Measurements from ENCODE around the gene KMT2B. TPM values are rescaled to one million over a fixed set of nuclear protein-coding genes. Genes with fewer than 3 reads are reported as not detected.

Gene KMT2B
- total RNA-seq, 4 donors from 2014 or later: 7.5 to 33.7 (median 15.6) TPM

DNA sequence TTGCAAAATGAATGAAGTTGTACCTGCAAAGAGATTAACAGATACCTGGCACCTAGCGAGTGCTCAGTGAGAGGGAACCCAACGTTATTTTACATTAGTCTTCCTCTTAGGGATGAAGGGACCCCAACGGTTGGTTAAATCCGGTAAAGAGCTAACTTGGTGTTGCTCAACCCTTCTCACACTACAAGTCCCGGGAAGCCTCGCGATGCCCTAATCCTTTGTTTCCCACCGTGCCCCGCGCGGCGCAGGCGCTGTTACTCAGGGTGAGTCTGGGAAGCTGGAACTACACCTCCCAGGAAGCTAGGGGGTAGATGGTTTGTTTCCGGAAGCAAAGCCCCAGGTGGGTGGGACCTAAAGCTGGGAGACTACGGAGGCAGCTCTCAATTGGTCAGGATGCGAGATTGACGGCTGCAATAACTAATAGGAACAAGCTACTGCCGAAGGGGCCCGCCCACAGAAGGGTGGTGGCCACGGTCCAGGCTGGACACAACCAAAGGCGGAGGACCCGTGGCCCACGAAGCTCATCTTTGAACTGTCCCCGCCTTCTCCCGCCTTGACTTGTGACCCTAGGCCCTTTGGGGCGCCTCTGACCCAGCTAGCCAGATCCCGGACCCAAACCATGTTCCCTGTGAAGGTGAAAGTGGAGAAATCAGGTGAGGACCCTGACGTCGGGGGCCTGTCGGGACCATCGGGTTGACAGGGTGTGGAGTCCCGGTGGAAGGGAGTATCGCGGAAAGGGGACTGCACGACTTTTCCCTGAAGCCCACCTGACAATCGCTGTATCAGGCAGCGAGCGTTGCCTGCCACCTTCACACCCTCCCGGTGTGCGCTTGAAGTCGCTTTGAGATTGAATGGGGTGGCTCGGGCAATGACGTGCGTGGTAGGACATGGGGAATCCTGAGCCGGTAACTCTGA is 30.6 kb downstream of the KMT2B start, which contains the start of gene LIN37:
Gene LIN37 (plus strand): TSS at position 471 of the 915 bp plus-strand sequence. CDS start 149 bp downstream, at position 620.
- Histone ChIP-seq H3K4me3 (peak within 1 kb of the TSS; percentile 65 to 80 (median 72)), H3K27me3 (no peaks in the 10 kb centered on the region), H3K9me3 (no peaks in the 10 kb centered on the region), H3K36me3 (peaks cover 8 to 27% (median 10%) of the 10 kb centered on the region in 3 donors), H3K4me1 (peaks cover 20 to 55% (median 39%) of the 10 kb centered on the region in 3 donors), H3K27ac (peak within 1 kb of the TSS; percentile 81 to 89 (median 85))
- DNase-seq: peak; percentile 98
- TF ChIP-seq, protein P1, sequence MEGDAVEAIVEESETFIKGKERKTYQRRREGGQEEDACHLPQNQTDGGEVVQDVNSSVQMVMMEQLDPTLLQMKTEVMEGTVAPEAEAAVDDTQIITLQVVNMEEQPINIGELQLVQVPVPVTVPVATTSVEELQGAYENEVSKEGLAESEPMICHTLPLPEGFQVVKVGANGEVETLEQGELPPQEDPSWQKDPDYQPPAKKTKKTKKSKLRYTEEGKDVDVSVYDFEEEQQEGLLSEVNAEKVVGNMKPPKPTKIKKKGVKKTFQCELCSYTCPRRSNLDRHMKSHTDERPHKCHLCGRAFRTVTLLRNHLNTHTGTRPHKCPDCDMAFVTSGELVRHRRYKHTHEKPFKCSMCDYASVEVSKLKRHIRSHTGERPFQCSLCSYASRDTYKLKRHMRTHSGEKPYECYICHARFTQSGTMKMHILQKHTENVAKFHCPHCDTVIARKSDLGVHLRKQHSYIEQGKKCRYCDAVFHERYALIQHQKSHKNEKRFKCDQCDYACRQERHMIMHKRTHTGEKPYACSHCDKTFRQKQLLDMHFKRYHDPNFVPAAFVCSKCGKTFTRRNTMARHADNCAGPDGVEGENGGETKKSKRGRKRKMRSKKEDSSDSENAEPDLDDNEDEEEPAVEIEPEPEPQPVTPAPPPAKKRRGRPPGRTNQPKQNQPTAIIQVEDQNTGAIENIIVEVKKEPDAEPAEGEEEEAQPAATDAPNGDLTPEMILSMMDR (IDR thresholded peaks at IDR 0.05): peak in 4 of 6 experiments; percentile 19 to 54 (median 46)
- peak in 3 of 4 donors; percentile 72 to 85 (median 73) for TF ChIP-seq POLR2A (IDR thresholded peaks at IDR 0.05)
- intact Hi-C loops (cut with DNase I): no loop called here
- 1% methylated on average over 23 to 35 of the region's 45 CpGs for WGBS, 2 donors

DNA sequence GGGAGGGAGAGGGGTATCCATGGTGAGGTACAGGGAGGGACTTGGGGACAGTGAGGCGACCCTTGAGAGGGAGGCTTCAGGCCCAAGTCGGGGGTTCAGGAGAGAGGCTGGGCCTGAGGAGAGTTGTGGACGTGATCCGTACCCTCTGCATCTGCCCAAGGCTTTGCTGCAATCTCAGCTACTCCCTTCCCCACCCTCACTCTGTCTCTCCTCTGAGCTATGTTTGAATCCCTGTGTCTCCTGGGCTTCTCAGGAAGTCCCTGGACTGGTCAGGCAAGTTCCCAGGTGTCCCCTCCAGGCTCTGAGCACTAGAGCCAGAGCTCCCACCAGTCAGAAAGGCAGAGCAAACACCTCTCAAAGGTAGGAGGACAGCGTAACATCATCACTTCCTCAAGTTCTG is 32.4 kb downstream of the KMT2B start:
- Histone ChIP-seq H3K27me3 (no peaks in the 10 kb centered on the region), H3K4me1 (peaks cover 15 to 53% (median 36%) of the 10 kb centered on the region in 3 donors), H3K4me3 (no peak overlapping the region), H3K9me3 (no peaks in the 10 kb centered on the region), H3K27ac (peak overlapping the region in 1 of 4 donors; percentile 17), H3K36me3 (peaks cover 8 to 42% (median 21%) of the 10 kb centered on the region in 3 donors)
- intact Hi-C loops (cut with DNase I): no loop called here
- no peak for TF ChIP-seq POLR2A (IDR thresholded peaks at IDR 0.05)
- 88 to 98% methylated on average over 4 to 5 of the region's 5 CpGs for WGBS, 2 donors
- no peak for DNase-seq

DNA sequence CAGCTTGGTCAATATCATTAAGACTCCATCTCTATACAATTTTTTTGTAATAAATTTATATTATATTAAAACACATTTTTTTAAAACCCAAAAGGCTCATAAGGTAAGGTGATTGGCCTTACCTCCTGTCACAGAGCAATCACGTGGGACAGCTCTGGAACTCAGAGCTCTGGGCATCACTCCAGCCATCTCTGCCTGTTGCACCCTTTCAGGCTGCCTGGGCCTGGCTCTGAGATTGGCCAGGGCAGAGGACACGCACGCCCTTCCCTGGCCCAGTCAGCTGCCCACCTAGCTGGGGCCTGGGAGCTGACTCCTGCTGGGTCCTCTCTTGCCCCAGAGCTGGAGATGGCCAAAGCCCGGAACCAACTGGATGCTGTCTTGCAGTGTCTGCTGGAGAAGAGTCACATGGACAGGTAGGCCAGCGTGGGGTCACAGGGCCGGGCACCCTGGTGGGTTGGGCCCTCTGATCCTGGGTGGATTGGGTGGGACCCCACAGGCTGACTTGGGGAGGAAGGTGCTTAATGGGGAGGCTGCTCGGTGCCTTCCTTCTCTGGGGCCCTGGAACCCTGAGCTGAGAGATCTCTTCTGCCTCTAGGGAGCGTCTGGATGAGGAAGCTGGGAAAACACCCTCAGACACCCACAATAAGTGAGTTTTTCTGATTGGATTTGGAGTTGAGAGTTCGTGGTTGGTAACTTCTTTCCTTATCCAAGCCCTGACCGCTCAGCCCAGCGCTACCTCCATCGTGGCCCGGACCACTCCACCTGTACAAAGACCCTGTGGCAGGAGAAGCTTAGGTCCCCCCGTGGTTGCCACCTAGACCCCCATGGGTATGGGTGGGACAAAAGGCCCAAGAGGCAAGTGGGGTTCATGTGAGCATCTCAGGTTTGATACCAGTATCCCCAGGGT is 34.3 kb downstream of the KMT2B start:
- no peak for TF ChIP-seq POLR2A (IDR thresholded peaks at IDR 0.05)
- TF ChIP-seq, protein P1 (IDR thresholded peaks at IDR 0.05): no peak
- no peak for DNase-seq
- Histone ChIP-seq H3K36me3 (peaks cover 8 to 36% (median 21%) of the 10 kb centered on the region in 3 donors), H3K4me1 (peaks cover 34 to 57% (median 40%) of the 10 kb centered on the region in 3 donors), H3K4me3 (no peak overlapping the region), H3K9me3 (no peaks in the 10 kb centered on the region), H3K27ac (no peak overlapping the region), H3K27me3 (no peaks in the 10 kb centered on the region)
- intact Hi-C loops (cut with DNase I): no loop called here
- WGBS, 2 donors: 86 to 90% methylated on average over 8 to 9 of the region's 14 CpGs

DNA sequence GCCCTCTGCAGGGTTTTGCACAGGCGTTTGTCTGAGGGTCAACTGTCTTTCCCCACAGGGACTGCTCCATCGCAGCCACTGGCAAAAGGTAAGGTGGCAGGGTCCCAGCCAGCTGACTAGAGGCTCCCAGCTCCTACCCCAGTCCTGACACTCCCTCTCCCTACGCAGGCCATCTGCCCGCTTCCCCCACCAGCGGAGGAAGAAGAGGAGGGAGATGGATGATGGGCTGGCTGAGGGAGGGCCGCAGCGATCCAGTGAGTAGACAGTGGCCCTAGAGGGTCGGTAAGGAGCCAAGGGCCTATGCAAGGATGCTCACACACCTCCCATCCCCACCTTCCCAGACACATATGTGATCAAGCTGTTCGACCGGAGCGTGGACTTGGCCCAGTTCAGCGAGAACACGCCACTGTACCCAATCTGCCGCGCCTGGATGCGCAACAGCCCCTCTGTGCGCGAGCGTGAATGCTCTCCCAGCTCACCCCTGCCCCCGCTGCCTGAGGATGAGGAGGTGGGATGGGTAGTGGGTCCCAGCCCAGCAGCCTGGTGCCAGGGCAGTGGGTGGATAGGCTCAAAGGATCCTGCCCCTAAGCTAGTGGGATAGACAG is 35.0 kb downstream of the KMT2B start:
- H3K36me3 ChIP-seq: peaks cover 8 to 36% (median 21%) of the 10 kb centered on the region in 3 donors
- no peak overlapping the region for H3K4me3 ChIP-seq
- intact Hi-C loops (cut with DNase I): no loop called here
- peaks cover 34 to 56% (median 43%) of the 10 kb centered on the region in 3 donors for H3K4me1 ChIP-seq
- no peaks in the 10 kb centered on the region for H3K27me3 ChIP-seq
- WGBS, 2 donors: 92 to 93% methylated on average over 7 to 12 of the region's 20 CpGs
- no peaks in the 10 kb centered on the region for H3K9me3 ChIP-seq
- H3K27ac ChIP-seq: no peak overlapping the region
- TF ChIP-seq, protein P1 (IDR thresholded peaks at IDR 0.05): no peak
- TF ChIP-seq POLR2A (IDR thresholded peaks at IDR 0.05): no peak
- no peak for DNase-seq
